NCI-H1105 (cell line): ENCODE results near the gene LBP.
"Not testable (repeated sequence)": the region's sequence is repeated elsewhere in the genome, so short reads cannot be mapped to it uniquely, and the experiment has no call there.

ENCODE experiments used
- DNase-seq: peaks from one replicate; lab custom pipeline; 2025; lab: John Stamatoyannopoulos, UW

Gene LBP

DNA sequence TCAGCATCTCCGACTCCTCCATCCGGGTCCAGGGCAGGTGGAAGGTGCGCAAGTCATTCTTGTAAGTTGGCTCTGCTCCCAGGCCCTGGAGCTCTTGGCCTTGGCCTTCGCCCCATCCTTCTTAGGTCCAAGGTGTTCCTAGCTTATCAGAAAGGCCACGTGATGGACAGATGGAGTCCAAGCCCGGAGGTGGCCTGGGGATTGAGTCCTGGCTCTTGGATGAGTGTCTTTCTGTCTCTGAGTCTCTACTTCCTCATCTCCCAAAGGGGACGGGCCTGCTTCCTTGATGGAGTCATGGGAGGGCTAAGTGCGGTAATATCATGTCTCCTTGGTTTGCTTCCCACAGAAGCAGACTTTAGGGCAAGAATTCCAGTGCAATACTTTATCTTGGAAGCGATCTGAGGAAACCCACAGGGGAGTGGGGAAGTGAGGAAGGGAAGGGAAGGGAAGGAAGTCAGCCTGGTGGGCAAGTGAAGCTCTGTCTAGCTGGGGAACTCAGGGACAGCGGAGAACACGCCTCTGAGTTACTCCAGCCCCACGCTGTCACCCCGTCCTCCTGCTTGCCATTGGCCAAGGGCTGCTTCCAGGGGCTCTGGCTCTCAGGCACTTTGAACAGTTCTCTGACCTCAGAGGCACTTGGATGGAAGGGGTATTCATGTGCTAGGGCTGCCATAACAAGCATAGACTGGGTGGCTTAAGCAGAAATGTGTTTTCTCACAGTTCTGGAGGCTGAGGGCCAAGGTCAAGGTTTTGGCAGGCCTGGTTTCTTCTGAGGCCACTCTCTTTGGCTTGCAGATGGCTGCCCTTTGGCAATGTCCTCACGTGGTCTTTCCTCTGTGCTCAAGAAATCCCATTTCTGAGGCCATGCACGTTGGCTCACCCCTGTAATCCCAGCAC is 4.8 kb downstream of the LBP start:
- DNase-seq: no peak

DNA sequence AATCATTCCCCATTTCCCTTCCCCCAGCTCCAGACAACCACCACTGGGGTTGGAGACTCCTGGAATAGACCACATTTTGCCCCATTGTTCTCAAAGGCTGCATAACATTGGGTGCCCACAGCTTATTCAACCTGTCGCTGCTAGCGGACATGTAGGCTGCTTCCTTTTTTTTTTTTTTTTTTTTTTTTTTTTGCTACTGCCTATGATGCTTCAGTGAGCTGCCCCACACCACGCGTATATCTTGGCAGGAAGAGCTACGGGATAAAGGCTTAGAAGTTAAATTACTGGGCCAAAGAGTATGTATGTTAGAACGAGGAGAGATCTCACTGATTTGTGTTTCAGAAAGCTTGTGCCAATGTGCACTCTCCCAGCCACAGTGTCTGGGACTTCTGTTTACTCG is 7.0 kb downstream of the LBP start:
- DNase-seq: no peak

DNA sequence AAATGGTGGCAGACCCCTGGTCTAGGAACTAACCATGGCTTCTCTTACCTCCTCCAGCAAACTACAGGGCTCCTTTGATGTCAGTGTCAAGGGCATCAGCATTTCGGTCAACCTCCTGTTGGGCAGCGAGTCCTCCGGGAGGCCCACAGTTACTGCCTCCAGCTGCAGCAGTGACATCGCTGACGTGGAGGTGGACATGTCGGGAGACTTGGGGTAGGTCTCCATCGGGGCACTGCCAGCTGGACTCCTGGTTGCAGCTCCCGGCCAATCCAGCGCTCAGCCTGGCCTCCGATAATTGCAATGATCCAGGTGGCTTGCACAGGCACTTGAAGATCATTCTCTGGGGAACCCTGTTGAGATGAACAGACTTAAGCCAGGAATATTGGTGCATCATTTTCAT is 7.9 kb downstream of the LBP start:
- no peak for DNase-seq

DNA sequence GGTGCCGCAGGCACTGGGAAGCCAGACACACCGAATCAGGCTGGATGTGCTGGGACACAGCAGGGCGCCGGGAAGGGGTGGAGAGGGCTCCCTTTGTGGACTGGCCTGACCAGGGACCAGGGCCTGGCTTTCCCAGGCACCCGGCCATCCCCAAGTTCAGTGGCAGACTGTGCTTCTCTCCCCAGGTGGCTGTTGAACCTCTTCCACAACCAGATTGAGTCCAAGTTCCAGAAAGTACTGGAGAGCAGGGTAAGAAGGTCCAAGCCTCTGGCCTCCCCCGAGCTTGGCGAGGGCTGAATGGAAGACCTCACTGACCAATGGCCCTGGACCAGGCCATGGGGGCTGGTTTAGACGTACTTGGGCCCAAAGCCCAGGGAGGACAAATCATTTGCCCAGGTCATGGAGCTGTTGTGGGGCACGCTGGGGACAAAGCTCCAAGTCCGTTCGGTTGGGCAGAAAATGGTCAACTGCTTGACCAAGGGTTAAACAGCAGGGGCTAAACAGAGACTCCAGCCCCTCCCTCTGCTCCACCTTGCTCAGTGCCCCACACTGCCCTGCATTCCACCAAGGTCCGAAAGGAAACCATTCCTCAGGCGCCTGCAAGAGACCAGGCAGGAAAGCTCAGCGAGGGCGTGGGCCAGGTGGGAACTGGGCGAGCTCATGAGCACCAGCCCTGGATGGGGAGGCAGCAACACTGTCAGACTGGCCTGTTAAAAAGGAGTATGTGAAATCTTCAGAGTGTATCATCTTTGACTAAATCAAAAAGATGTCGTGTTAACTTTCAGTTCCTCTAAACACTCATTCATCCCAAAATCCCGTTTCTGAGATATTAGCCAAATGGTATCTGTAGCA is 9.1 kb downstream of the LBP start:
- DNase-seq: no peak

DNA sequence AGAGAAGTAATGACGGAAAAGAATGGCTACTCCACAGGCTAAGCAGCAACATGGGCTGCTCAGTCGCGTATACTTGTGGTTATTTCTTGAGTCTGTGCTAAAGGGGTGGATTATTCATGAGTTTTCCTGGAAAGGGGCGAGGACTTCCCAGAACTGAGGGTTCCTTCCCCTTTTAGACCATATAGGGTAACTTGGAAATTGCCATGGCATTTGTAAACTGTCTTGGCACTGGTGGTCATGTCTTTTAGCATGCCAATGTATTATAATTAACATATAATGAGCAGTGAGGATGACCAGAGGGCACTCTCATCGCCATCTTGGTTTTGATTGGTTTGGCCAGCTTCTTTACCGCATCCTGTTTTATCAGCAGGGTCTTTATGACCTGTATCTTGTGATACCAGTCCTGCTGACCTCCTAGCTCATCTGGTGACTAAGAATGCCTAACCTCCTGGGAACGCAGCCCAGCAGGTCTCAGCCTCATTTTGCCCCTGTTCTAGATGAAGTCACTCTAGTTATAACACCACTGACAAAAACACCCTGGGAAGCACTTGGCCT is 11.4 kb downstream of the LBP start:
- DNase-seq: no peak

DNA sequence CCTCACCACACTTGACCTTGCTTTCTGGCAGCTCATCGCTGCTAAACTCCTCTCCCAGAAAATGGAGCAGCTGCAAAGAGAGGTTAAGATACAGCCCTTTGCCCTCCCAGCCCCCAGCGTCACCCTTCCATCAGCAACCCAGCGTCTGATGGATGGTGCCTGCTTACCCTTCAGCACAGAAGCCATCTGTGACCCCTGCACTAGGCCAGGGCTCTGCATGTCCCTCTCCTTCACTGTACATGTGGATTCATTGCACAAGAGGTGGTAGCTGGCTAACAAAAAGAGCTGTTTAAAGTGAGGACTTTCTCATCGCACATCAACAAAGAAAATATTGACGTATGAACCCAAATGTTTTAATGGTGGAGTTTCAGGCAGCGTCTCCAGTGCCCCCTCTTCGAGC is 12.3 kb downstream of the LBP start:
- DNase-seq: no peak

DNA sequence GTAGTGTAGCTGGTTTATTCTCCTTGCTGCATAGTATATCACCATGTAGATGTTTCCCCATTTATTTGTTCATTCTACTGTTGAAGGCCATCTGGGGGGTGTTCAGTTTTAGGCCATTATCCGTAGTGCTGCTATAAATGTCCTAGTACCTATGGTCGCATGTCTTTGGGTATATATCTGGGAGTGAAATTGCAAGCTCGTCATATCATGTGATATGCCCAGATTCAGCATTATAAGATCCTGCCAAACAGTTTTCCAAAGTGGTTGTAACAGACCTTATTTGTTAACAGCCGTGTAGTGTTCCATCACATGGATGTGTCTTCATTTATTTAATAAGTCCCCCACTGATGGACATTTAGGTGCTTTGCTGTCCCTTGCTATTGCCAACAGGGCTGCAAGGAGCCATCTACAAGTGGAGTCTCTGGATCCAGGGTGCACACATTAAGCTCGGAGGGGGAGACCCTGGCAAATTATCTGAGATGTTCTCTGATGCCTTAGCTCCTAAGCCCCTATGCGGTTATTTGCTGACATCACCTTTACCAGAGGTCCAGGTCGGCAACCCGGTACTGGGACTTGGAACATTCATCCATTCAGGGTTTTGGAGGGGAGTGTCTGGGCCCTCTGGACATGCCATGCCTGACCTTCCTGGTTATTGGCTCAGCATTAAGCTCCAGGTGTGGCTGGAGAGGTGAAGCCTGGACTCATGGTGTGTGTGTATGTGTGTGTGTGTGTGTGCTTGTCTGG is 16.9 kb downstream of the LBP start:
- DNase-seq: no peak

DNA sequence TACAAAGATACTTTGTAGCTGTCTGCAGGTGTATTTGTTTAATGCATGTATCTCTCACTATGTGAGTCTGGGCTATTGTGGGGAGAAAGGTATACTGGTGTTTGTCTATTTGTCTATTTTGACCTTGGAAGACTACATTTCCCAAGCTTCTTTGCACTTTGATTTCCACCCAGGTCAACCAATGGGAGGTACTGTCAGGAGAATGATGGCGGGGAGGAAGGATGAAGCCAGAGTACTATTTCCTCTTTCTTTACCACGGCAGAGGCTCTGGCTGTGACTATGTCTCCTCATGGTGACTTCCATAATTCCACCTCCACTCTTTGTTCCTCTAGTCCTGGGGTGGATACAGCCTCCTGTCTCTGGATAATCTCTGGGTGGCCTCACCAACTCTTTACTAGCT is 23.1 kb downstream of the LBP start:
- no peak for DNase-seq

DNA sequence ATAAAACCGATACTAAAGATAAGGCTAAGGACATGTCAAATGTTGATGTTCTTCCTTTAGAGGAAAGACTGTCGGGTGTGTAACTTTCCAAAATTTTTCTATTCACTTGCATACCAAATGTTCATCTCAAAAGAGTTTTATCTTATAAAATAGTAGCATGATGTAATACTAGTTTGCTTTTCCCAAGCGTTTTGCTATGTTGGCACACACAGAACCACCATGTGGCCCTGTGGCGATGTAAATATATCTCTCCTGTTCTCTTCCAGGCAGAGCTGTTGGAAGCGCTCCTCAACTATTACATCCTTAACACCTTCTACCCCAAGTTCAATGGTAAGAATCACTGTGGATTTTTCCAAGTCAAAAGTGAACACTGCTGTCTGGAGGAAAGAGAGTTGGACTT is 26.5 kb downstream of the LBP start:
- no peak for DNase-seq

DNA sequence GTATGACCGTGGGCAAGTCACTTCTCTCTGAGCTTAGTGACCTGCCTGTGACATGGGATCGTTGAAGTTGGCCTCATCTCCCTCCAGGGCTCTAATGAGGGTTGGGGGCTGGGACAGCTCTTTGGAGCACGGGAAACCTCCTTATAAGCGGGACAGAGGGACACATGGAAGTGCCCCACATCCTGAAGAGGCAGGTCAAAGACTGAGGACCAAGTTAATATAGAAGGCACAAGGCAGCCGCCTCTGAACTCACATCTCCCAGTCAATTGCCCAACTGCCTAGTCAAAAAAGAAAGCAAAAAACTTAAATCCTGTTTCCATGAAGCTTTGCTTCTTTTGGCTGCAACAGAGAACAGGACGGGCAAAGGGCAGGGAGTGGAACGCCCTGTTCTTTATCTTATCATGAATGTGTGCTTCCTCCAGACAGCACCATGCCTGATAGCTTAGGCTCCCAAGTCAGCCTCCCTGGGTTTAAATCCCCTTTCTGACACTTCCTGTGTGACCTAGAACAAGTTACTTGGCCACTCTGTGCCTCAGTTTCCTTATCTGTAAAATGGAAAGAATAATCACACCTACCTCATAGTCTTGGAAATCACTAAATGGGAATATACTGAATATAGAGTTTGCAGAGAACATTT is 27.1 kb downstream of the LBP start:
- no peak for DNase-seq

DNA sequence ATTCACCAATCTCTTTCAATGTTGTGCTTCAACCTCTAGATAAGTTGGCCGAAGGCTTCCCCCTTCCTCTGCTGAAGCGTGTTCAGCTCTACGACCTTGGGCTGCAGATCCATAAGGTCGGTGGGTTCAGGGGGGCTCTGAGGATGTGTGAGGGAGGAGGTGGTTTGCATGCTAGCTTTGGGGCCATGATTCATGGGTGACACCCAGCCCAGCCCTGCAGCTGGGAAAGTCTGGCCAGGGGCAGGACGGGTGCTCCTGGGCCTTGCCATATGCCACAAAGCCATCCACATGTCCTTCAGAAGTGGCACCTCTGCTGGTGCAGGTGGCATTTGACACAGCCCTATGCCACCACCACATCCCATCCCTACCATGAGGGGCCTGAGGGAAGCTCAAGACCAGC is 27.6 kb downstream of the LBP start:
- no peak for DNase-seq

DNA sequence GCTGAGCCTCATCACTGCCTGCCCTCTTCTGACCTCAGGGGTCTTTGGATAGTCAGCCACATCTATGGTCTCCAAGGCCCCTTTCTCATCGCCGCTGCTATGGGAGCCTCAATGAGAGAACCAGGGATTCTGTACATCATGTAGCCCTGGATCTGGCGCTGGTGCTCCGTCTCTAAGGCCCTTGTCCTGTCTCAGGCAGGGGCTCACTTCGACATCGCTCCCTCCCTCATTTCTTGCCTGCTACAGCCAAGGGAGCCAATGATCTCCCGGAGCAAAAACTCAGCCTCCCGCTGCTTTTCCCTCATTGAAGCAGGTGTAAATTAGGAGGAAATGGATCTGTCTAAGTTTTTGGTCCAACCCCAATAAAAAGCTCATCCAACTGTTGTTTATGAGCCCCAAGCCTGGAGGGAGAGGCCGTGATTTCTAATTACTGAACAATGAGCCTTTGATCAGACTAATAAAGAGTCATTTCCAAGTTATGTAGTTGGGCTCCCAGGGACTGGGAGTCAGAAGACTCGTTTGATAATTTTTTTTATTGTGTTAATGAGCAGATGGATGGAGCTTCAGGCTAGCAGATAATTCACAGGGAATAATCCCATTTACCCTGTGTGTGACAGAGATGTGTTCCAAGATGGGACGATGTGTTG is 30.9 kb downstream of the LBP start:
- no peak for DNase-seq

DNA sequence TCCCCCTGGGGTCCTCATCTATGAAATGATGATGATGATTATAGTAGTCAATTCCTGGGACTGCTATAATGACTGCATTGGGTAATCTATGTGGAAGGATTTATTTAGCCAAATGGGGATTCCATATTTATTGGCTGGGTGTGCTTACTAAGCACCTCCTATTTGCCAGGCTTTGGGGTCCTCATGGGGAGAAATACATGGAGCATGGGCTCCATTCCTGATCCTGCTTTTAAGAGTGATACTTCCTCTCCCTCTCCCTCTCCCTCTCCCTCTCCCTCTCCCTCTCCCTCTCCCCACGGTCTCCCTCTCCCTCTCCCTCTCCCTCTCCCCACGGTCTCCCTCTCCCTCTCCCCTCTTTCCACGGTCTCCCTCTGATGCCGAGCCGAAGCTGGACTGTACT is 31.6 kb downstream of the LBP start:
- not testable (repeated sequence) for DNase-seq

DNA sequence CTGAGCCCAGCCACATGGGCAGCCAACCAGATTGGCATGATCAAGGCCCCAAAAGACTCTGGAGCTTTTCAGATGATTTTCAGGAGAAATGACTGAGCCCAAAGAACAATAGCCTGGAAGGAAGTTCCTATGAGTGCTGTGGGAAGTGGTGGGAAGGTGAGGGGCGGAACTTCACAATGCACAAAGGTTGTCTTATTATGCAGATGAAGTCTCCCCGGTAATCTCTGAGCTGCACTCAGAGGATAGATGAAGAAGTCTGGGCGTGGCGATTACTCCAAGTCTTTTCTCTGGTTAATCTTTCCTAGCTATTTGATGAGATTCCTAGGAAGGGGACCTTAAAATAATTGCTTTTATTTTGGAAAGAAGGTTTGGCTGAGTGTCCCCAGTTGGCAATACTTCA is 36.9 kb downstream of the LBP start:
- DNase-seq: no peak

DNA sequence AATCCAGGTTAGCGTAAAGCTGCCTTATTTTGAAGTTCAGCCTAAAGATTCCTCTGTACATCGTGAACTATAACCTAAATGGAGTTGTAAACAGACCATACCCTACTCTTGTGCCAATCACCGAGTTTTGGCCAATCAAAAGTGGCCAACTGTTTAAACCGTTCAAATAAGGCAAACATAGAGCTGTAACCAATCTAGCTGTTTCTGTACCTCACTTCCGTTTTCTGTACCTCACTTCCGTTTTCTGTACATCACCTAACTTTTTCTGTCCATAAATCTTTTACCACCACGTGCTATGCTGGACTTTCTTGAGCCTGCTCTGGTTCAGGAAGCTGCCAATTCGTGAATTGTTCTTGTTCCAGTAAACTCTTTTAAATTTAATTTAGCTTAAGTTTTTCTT is 39.7 kb downstream of the LBP start:
- DNase-seq: no peak

DNA sequence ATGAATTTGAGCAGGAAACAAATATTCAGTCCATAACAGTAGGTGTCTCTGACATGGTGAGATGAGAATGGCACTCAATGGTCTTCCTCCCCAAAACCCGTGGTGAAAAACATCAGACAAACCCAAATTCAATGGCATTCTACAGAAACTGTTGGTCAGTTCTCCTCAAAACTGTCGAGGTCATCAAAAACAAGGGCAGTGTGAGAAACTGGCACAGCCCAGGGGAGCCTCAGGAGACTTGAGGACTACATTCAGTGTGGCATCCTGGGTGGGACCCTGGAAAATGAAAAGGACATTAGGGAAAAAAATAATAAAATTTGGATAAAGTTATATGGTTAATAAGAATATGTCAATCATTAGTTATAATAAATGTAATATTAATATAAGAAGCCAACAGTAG is 40.6 kb downstream of the LBP start:
- DNase-seq: no peak

DNA sequence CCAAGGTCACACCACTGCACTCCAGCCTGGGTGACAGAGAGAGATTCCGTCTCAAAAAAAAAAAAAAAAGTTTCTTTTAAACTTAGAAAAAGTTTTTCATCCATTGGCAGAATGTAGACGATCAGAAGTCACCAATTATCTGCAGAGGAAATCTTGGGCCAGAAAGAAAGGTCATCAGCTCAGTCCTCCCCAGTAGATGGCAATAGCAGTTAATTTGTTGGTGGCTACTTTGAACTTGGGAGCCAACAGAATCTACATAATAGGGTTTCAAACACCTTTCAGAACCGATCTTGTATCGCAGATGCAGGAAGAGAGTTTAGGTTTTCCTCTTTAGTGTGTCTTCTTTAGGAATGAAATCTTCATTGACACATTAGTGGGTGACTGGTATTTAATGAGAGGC is 41.7 kb downstream of the LBP start:
- no peak for DNase-seq

DNA sequence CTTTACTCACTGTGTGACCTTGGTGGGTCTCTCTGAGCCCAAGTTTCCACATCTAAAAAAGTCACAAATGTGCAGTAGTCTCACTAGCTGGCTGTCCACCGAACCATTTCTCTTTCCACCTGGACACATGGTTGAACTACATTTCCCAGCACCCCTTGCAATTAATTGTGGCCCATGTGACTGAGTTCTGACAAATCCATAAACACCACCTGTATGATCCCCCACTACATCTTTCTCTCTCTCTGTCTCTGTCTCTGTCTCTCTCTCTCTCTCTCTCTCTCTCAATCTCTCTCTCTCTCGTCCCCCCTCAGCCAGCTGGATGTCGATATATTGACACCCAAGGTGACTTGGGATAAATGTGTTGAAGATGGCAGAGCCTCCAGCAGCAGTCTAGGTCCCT is 46.1 kb downstream of the LBP start:
- DNase-seq: no peak

DNA sequence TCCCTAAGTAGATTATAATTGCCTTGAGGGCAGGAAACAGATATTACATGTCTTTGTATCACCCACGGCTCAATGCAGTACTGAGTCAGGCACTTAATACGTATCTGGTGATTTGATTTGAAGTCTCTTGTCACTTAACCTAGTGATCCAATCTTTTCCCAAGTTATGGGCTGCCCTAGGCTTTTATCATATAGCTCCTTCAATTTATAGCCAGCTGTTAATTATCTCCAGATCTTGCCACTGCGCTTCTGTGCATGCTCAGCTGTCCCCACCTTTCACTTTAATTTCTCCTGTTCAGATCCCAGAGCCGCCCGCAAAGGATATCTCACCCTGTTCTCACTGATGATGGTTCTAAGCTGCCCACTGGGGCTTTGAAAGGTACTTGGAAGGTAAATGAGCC is 47.0 kb downstream of the LBP start:
- no peak for DNase-seq

DNA sequence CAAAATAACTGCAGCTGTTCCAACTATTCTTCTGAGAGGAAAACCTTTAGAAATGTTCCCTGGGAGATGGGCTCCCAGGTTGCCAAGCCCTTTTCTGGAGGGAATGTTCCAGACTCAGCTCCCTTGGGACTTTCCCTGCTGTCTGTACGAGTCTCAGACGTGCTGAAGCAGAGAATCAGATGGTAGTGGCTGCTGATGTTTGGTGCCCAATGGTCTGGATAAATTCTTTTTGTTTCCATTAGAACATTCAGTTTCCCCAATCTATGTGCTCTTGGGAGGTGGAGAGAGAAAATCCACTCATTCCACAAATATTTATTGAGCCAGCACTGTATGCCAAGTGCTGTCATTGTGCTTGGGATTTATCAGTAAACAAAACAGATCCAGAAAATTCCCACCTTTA is 48.9 kb downstream of the LBP start:
- DNase-seq: no peak

DNA sequence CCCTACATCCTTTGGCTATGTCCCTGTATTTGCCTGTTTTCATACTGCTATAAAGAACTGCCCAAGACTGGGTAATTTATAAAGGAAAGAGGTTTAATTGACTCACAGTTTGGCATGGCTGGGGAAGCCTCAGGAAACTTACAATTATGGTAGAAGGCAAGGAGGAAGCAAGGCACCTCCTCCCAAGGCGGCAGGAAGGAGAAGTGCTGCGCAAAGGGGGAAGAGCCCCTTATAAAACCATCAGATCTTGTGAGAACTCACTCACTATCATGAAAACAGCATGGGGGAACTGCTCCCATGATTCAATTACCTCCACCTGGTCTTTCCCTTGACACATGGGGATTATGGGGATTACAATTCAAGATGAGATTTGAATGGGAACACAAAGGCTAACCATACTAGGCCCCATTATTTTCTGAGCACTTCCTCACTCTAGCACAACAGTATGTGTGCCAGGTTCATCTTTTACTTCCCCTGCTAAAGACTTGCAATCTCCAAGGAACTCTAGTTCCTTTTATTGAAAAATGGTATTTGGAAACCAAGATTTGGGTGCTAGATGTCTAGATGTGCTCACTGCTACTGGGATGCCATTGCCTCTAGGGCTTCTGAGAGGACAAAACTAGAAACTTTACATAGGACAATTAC is 49.6 kb downstream of the LBP start:
- DNase-seq: not testable (repeated sequence)
